ENCODE data around the gene GRM7. TPM values are rescaled to one million over a fixed set of nuclear protein-coding genes. Genes with fewer than 3 reads are reported as not detected.

The GRM7 gene
- total and polyA plus RNA-seq, 2 of the 4 experiments (the other 2 are of a cell fraction): not detected

GRCh38 chr3:7536921-7537320 is 676.0 kb downstream of the GRM7 start:
- H2AK9ac ChIP-seq (replicated peaks; ENCODE audit: low read depth, low read length, poor library complexity): no peak overlapping the region
- CTCF ChIA-PET: no interaction called here
- H3K36me3 ChIP-seq (ENCODE audit: control insufficient read depth, insufficient read depth, low read length): no peaks in the 10 kb centered on the region
- H3K9ac ChIP-seq (ENCODE audit: low read depth, low read length): no peak overlapping the region
- no peak for ATAC-seq (ENCODE audit: low read depth)
- H3K56ac ChIP-seq (ENCODE audit: extremely low read depth, insufficient read depth, low read length): no peak overlapping the region
- no CpG with 5 or more reads among the region's 1 CpG for WGBS, 2 experiments (ENCODE audit: extremely low coverage in 2 of 2, insufficient read length in 1 of 2)
- H3K27ac ChIP-seq (ENCODE audit: insufficient read depth, low read length): no peak overlapping the region
- H3K14ac ChIP-seq (replicated peaks; ENCODE audit: low read depth, low read length): no peak overlapping the region
- no TSS peak for BruUV-seq (replicated peaks)
- H3K27me3 ChIP-seq (ENCODE audit: control insufficient read depth, insufficient read depth, low read length): no peaks in the 10 kb centered on the region
- intact Hi-C loops (cut with micrococcal nuclease): no loop called here
- no peaks in the 10 kb centered on the region for H4K20me1 ChIP-seq (ENCODE audit: insufficient read depth, low read length)
- no peak overlapping the region for H3K4me2 ChIP-seq (ENCODE audit: low read depth, low read length)
- no peak overlapping the region for H3K4ac ChIP-seq (ENCODE audit: low read depth, low read length)
- H3K9me1 ChIP-seq (ENCODE audit: insufficient read depth, low read length): no peaks in the 10 kb centered on the region
- peaks cover 12% of the 10 kb centered on the region for H3K9me3 ChIP-seq (ENCODE audit: control insufficient read depth, insufficient read depth, low read length)
- no peak overlapping the region for H3K23ac ChIP-seq (ENCODE audit: low read depth, low read length)
- H3K4me1 ChIP-seq (ENCODE audit: control insufficient read depth, insufficient read depth, low read length): no peaks in the 10 kb centered on the region
- dilution Hi-C loops (cut with HindIII; ENCODE audit: low sequenced_read_pairs, unreplicated experiment): no loop called here
- no peak overlapping the region for H3K4me3 ChIP-seq (ENCODE audit: insufficient read depth, low read depth, low read length)
- H3K18ac ChIP-seq (ENCODE audit: low read depth, low read length): no peak overlapping the region
- no peak for DNase-seq
- TF ChIP-seq CEBPB (IDR thresholded peaks at IDR 0.05; ENCODE audit: low read depth, low read length) (no peak), RCOR1 (IDR thresholded peaks at IDR 0.05; ENCODE audit: insufficient replicate concordance, low read length) (no peak), MXI1 (IDR thresholded peaks at IDR 0.05; ENCODE audit: borderline replicate concordance, low read depth, low read length) (no peak), SMC3 (IDR thresholded peaks at IDR 0.05; ENCODE audit: low read depth, low read length) (no peak), USF2 (IDR thresholded peaks at IDR 0.05; ENCODE audit: low read depth, low read length) (no peak), MAZ (IDR thresholded peaks at IDR 0.05; ENCODE audit: borderline replicate concordance, low read depth, low read length) (no peak), FOS (IDR thresholded peaks at IDR 0.05; ENCODE audit: low read depth, low read length) (no peak), POLR2A (IDR thresholded peaks at IDR 0.05; ENCODE audit: low read depth, low read length) (no peak), RFX5 (IDR thresholded peaks at IDR 0.05; ENCODE audit: low read depth, low read length) (no peak), RAD21 (IDR thresholded peaks at IDR 0.05; ENCODE audit: low read length) (no peak), ELK1 (IDR thresholded peaks at IDR 0.05; ENCODE audit: borderline replicate concordance, low read depth, low read length) (no peak), NFE2L2 (IDR thresholded peaks at IDR 0.05; ENCODE audit: low read depth, low read length) (no peak), CTCF (conservative IDR thresholded peaks at IDR 0.05; ENCODE audit: low read depth, low read length) (no peak), CHD1 (IDR thresholded peaks at IDR 0.05; ENCODE audit: low read depth, low read length) (no peak), MAFK (IDR thresholded peaks at IDR 0.05; ENCODE audit: low read depth, low read length) (no peak), BHLHE40 (IDR thresholded peaks at IDR 0.05; ENCODE audit: low read depth, low read length) (no peak)
- no peak overlapping the region for H2BK20ac ChIP-seq (ENCODE audit: low read depth, low read length)
- H4K91ac ChIP-seq (ENCODE audit: insufficient read depth, low read depth, low read length): no peak overlapping the region
- in situ Hi-C loops (cut with MboI; ENCODE audit: low sequenced_read_pairs): no loop called here
- POLR2A ChIA-PET (ENCODE audit: unreplicated experiment): no interaction called here
- H3K79me1 ChIP-seq (ENCODE audit: low read depth in 1 of 2, low read length in 2 of 2): no peaks in the 10 kb centered on the region
- H2BK5ac ChIP-seq (ENCODE audit: low read depth, low read length, poor library complexity, severe bottlenecking): no peak overlapping the region
- no peak overlapping the region for H4K8ac ChIP-seq (ENCODE audit: low read depth in 2 of 2, low read length in 2 of 2)
- H2AK5ac ChIP-seq (ENCODE audit: low read depth, low read length): no peak overlapping the region
- no peak overlapping the region for H2BK120ac ChIP-seq (ENCODE audit: low read depth, low read length)
- H2AFZ ChIP-seq (replicated peaks; ENCODE audit: low read length, poor library complexity): no peak overlapping the region
- no peak overlapping the region for H4K5ac ChIP-seq (ENCODE audit: low read depth, low read length)
- no peak overlapping the region for H2BK15ac ChIP-seq (ENCODE audit: low read depth, low read length)

Measured in IMR-90 (cell line).